Neural progenitor cell (in vitro differentiated cells): ENCODE data around the gene HOXC5. TPM values are rescaled to one million over a fixed set of nuclear protein-coding genes. Genes with fewer than 3 reads are reported as not detected.
A peak's percentile ranks its signal among the peaks of the same experiment; 100 is the strongest.

Source experiments
- DNase-seq: peaks from one replicate; pipeline ENCODE4 v3.0.0-alpha.2; 2016; ENCODE audit warnings: low spot score
- H2AFZ ChIP-seq: fragments of 200-600 bp; sonication (generic); replicated peaks from 2 replicates; pipeline ENCODE4 v1.6.1; 2016; ENCODE audit warnings: antibody characterized with exemption
- H3F3A ChIP-seq: fragments of 200-600 bp; sonication (generic); 2 replicates; pipeline ENCODE4 v1.6.1; 2016; ENCODE audit warnings: antibody characterized with exemption, low read depth
- H3K27ac ChIP-seq: fragments of 200-600 bp; sonication (generic); 2 replicates; pipeline ENCODE4 v1.5.1; 2016; ENCODE audit warnings: mild to moderate bottlenecking
- H3K27me3 ChIP-seq: fragments of 200-600 bp; sonication (generic); 2 replicates; pipeline ENCODE4 v1.6.1; 2016; ENCODE audit warnings: mild to moderate bottlenecking, moderate library complexity
- H3K36me3 ChIP-seq: fragments of 200-600 bp; sonication (generic); 2 replicates; pipeline ENCODE4 v1.5.1; 2016
- H3K4me1 ChIP-seq: fragments of 200-600 bp; sonication (generic); 2 replicates; pipeline ENCODE4 v1.6.1; 2016; ENCODE audit warnings: mixed run types
- H3K4me2 ChIP-seq: fragments of 200-600 bp; sonication (generic); 2 replicates; pipeline ENCODE4 v1.6.1; 2016
- H3K4me3 ChIP-seq: fragments of 200-600 bp; sonication (generic); 2 replicates; pipeline ENCODE4 v1.5.1; 2016
- H3K79me2 ChIP-seq: fragments of 200-600 bp; sonication (generic); 2 replicates; pipeline ENCODE4 v1.6.1; 2016; ENCODE audit warnings: low read depth
- H3K9ac ChIP-seq: fragments of 200-600 bp; sonication (generic); 2 replicates; pipeline ENCODE4 v1.6.1; 2016
- H3K9me3 ChIP-seq: fragments of 200-600 bp; sonication (generic); 2 replicates; pipeline ENCODE4 v1.5.1; 2016; ENCODE audit warnings: low read depth
- H4K20me1 ChIP-seq: fragments of 200-600 bp; sonication (generic); 2 replicates; pipeline ENCODE4 v1.6.1; 2016; ENCODE audit warnings: low read depth
- H3K27ac Mint-ChIP-seq: 3 replicates; pipeline ENCODE4 v1.8.0; 2021; ENCODE audit warnings: mixed read lengths
- H3K27me3 Mint-ChIP-seq: 2 replicates; pipeline ENCODE4 v1.8.0; 2022; ENCODE audit warnings: low read depth, mild to moderate bottlenecking, inconsistent platforms, moderate library complexity, mixed read lengths; ENCODE audit not compliant: insufficient read depth
- H3K36me3 Mint-ChIP-seq: 3 replicates; pipeline ENCODE4 v1.8.0; 2021; ENCODE audit warnings: mixed read lengths
- H3K4me1 Mint-ChIP-seq: 3 replicates; pipeline ENCODE4 v1.8.0; 2021; ENCODE audit warnings: mixed read lengths
- H3K4me3 Mint-ChIP-seq: 3 replicates; pipeline ENCODE4 v1.8.0; 2021; ENCODE audit warnings: mild to moderate bottlenecking, moderate library complexity, mixed read lengths
- H3K9me3 Mint-ChIP-seq: 3 replicates; pipeline ENCODE4 v1.8.0; 2020; ENCODE audit warnings: mixed read lengths
- CTCF ChIP-seq: fragments of 200-600 bp; sonication (generic); IDR thresholded peaks from 2 replicates; pipeline ENCODE4 v1.5.1; 2017; ENCODE audit warnings: antibody characterized with exemption, mild to moderate bottlenecking
- EZH2 ChIP-seq: fragments of 200-600 bp; sonication (generic); IDR thresholded peaks from 2 replicates; pipeline ENCODE4 v1.6.1; 2017; ENCODE audit warnings: antibody characterized with exemption, mild to moderate bottlenecking, moderate library complexity
- EZH2phosphoT487 ChIP-seq: fragments of 200-600 bp; sonication (generic); IDR thresholded peaks from 2 replicates; pipeline ENCODE4 v1.6.1; 2017; ENCODE audit warnings: antibody characterized with exemption
- total RNA-seq: library from RNA; depleted of rRNA; stranded (reverse); fragments of >200 nt; gene quantifications from 2 replicates; pipeline ENCODE4 v1.2.3, GENCODE V29; 2015; ENCODE audit warnings: low replicate concordance

The HOXC5 gene
- total RNA-seq, 1 donor from 2014 or later: not detected

- TF ChIP-seq EZH2 (no peak), CTCF (no peak), EZH2phosphoT487 (no peak)
- peaks cover 5% of the 10 kb centered on the region for H3K9me3 Mint-ChIP-seq
- no peaks in the 10 kb centered on the region for H3K4me1 Mint-ChIP-seq
- Histone ChIP-seq H2AFZ (no peak overlapping the region), H3K27me3 (peaks cover 100% of the 10 kb centered on the region), H3K4me1 (no peaks in the 10 kb centered on the region), H3K36me3 (no peaks in the 10 kb centered on the region), H3K4me2 (no peak overlapping the region), H3K79me2 (no peaks in the 10 kb centered on the region), H3K27ac (no peak overlapping the region), H3K9me3 (no peaks in the 10 kb centered on the region), H3K4me3 (no peak overlapping the region), H3F3A (no peaks in the 10 kb centered on the region), H3K9ac (no peak overlapping the region), H4K20me1 (peaks cover 68% of the 10 kb centered on the region)
- no peak for DNase-seq
- peaks cover 95% of the 10 kb centered on the region for H3K27me3 Mint-ChIP-seq
- no peak overlapping the region for H3K27ac Mint-ChIP-seq
- no peak overlapping the region for H3K4me3 Mint-ChIP-seq
- H3K36me3 Mint-ChIP-seq: no peaks in the 10 kb centered on the region
Measured at GRCh38 chr12:54046809-54047159, 13.9 kb downstream of the HOXC5 start.

- H3K27me3 Mint-ChIP-seq: peaks cover 95% of the 10 kb centered on the region
- Histone ChIP-seq H3K36me3 (no peaks in the 10 kb centered on the region), H3K79me2 (no peaks in the 10 kb centered on the region), H3K9me3 (no peaks in the 10 kb centered on the region), H3K4me2 (no peak overlapping the region), H3K27ac (no peak overlapping the region), H3K27me3 (peaks cover 100% of the 10 kb centered on the region), H3F3A (no peaks in the 10 kb centered on the region), H3K4me1 (no peaks in the 10 kb centered on the region), H4K20me1 (peaks cover 70% of the 10 kb centered on the region), H3K9ac (no peak overlapping the region), H3K4me3 (no peak overlapping the region), H2AFZ (no peak overlapping the region)
- no peaks in the 10 kb centered on the region for H3K4me1 Mint-ChIP-seq
- no peak overlapping the region for H3K4me3 Mint-ChIP-seq
- peaks cover 5% of the 10 kb centered on the region for H3K9me3 Mint-ChIP-seq
- peak; percentile 63 for DNase-seq
- H3K36me3 Mint-ChIP-seq: no peaks in the 10 kb centered on the region
- H3K27ac Mint-ChIP-seq: no peak overlapping the region
- TF ChIP-seq EZH2phosphoT487 (peak; percentile 98), CTCF (no peak), EZH2 (peak; percentile 100)
Measured at GRCh38 chr12:54047160-54047963, 14.5 kb downstream of the HOXC5 start.

- Mint-ChIP-seq H3K4me3 (no peak overlapping the region), H3K4me1 (no peaks in the 10 kb centered on the region), H3K9me3 (peaks cover 5% of the 10 kb centered on the region), H3K36me3 (no peaks in the 10 kb centered on the region), H3K27ac (no peak overlapping the region), H3K27me3 (peaks cover 95% of the 10 kb centered on the region)
- no peak overlapping the region for H2AFZ ChIP-seq
- no peak overlapping the region for H3K9ac ChIP-seq
- H4K20me1 ChIP-seq: peaks cover 73% of the 10 kb centered on the region
- H3F3A ChIP-seq: no peaks in the 10 kb centered on the region
- no peak overlapping the region for H3K4me3 ChIP-seq
- no peaks in the 10 kb centered on the region for H3K79me2 ChIP-seq
- H3K27ac ChIP-seq: no peak overlapping the region
- H3K4me2 ChIP-seq: no peak overlapping the region
- H3K27me3 ChIP-seq: peaks cover 100% of the 10 kb centered on the region
- TF ChIP-seq EZH2phosphoT487 (no peak), EZH2 (no peak), CTCF (no peak)
- no peaks in the 10 kb centered on the region for H3K9me3 ChIP-seq
- H3K36me3 ChIP-seq: no peaks in the 10 kb centered on the region
- DNase-seq: peak; percentile 24
- H3K4me1 ChIP-seq: no peaks in the 10 kb centered on the region
Measured at GRCh38 chr12:54047964-54048303, 15.1 kb downstream of the HOXC5 start.
